Choroid plexus epithelial cell (primary cell): ENCODE measurements around the gene TFAP2E.

Experiments
- DNase-seq: peaks from one replicate; pipeline ENCODE4 v3.0.0-alpha.2; 2010; ENCODE audit warnings: low read depth
- H3K4me3 ChIP-seq: 2 replicates; pipeline ENCODE4 v1.5.1; 2011; ENCODE audit warnings: low read depth, mild to moderate bottlenecking, control low read depth, low read length, moderate library complexity
- CTCF ChIP-seq: conservative IDR thresholded peaks from 2 replicates; pipeline ENCODE4 v1.5.1; 2011; ENCODE audit warnings: low read depth, mild to moderate bottlenecking, control low read depth, inconsistent platforms, low read length, moderate library complexity

TFAP2E gene

GRCh38 chr1:35567947-35568558 is 5.1 kb upstream of the TFAP2E start:
- no peak for TF ChIP-seq CTCF

GRCh38 chr1:35568975-35569395 is 4.1 kb upstream of the TFAP2E start:
- no peak overlapping the region for H3K4me3 ChIP-seq
- peak; percentile 97 for TF ChIP-seq CTCF
- DNase-seq, result peak; percentile 85

More at GRCh38 chr1:35567947-35568558, 5.1 kb upstream of the TFAP2E start:
- no peak overlapping the region for H3K4me3 ChIP-seq
- peak; percentile 79 for DNase-seq

GRCh38 chr1:35569936-35570335 is 3.2 kb upstream of the TFAP2E start:
- no peak overlapping the region for H3K4me3 ChIP-seq
- TF ChIP-seq CTCF, result no peak
- DNase-seq, result no peak

GRCh38 chr1:35570589-35571137 is 2.5 kb upstream of the TFAP2E start:
- H3K4me3 ChIP-seq, result no peak overlapping the region
- no peak for TF ChIP-seq CTCF
- DNase-seq, result no peak

- H3K4me3 ChIP-seq, result no peak overlapping the region
- no peak for DNase-seq
- no peak for TF ChIP-seq CTCF
These were observed 1.9 kb upstream of the TFAP2E start for GRCh38 chr1:35571263-35571662.

- TF ChIP-seq CTCF, result no peak
- H3K4me3 ChIP-seq, result no peak overlapping the region
- DNase-seq, result no peak
These were observed 818 bp upstream of the TFAP2E start for GRCh38 chr1:35572296-35572695.

GRCh38 chr1:35574125-35574654 is 1.1 kb downstream of the TFAP2E start:
- no peak for TF ChIP-seq CTCF
- H3K4me3 ChIP-seq, result no peak overlapping the region
- DNase-seq, result no peak
